NCI-H446 (cell line): ENCODE measurements around the gene WDR27.
"Not testable (repeated sequence)": the region's sequence is repeated elsewhere in the genome, so short reads cannot be mapped to it uniquely, and the experiment has no call there.

ENCODE experiments used
- DNase-seq, 2 experiments: peaks; one replicate each; lab custom pipeline; 2025; lab: John Stamatoyannopoulos, UW

Gene WDR27

GRCh38 chr6:169434554-169434953 is 267.3 kb downstream of the WDR27 start:
- DNase-seq: not testable (repeated sequence)

DNA sequence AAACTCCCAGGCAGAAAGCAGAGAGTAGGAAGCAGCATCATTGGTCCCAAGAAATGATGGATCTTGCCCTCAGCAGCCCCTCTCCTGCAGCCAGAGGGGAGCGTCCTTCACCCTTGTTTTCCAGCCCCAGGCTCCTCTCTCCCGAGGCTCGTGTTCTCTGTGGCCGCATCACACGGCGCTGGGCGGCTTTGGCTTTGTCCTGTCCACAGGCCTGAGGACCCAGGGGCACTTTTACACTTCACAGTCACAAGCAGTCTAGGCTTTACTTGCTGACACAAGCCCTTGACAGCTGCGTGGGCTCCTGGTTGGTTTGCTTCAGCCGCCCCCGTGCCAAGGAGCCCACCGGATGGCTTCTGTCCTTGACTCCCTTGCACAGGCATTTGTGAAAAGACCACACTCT is 272.8 kb downstream of the WDR27 start:
- no peak for DNase-seq

DNA sequence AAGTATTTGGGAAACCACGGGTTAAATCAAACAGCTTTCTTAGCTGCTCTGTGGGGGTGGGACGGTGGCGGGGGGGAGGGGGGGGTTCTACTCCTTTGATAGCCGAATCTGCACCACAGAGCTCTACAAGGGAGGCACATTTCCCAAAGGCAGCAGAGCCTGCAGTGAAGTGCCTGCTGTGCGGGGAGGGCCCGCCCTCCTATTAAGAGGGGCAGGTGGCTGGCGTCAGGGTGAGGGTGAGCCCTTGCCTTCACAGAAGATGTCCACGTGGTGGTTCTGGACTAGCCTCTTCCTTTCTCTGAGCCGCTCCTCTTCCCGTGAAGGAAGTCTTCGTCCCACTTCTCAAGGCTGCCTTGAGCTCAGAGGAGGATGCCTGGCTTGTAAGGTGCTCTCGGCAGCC is 273.3 kb downstream of the WDR27 start:
- no peak for DNase-seq

DNA sequence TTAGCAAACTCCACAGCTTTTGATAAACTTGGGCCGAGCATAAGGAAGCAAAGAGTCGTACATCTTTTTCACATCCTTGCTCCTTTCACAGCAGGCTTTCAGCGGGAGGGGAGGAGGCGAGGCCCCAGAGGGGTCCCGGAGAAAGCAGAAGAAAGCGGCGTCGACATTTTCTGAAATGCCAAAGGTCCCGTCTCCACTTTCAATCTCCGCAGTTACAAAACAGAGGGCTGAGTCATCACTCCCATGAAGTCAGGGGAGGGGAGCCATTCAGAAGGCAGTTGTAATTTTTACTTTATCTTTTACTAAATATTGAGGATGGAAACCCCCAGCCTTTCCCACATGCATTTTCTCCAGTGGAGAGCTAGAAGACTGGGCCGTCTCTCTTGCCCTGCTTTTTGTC is 274.0 kb downstream of the WDR27 start:
- DNase-seq: no peak

GRCh38 chr6:169426611-169427010 is 275.2 kb downstream of the WDR27 start:
- DNase-seq: no peak

GRCh38 chr6:169425628-169426370 is 276.0 kb downstream of the WDR27 start:
- no peak for DNase-seq

DNA sequence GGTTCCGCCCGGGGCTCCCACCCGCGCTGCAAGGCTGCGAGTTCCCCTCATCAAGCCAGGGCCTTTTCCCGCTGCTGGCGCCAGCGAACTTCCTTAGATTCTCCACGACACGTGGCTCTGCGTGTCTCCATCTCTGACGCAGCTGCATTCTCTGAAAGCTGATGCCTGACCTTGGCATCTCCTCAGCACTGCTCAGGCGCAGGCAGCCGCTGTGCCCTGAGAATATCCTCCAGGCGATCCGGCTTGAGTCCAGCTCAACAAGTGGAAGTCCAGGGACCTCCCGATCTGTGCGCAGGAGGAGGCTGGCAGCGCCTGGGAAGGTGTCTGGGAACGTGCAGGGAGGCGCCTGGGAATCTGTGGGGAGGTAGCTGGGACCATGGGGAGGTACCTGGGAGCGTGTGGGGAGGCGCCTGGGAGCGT is 277.0 kb downstream of the WDR27 start:
- DNase-seq: no peak

DNA sequence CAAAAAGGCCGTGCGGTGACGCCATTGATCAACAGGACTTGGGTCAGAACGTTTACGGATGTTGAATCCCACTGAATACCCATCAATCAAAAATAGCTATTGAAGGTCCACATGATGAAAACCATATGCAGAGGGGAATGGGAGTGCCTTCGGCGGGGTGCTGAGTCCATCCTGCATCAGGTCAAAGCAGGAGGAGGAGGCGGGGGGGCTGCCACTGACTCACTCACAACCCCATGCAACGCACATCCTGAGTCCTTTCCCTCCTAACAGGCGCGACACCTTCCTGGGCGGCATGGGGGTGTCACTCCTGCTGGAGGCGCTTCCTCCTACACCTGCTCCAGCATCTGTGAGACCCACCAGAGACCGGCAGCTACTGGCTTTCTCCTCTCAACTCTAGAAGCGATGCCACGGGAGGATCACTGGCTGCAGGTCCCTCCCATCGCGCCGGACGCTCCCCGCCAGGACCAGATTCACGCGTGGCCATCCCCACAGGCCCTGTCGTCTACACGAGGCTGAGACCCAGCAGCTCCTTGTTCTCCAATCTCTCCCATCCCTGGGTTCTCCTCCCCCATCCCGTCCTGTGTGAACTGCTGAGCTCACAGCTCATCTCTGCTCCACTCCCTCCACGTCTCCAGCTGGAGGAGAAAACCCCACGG is 277.6 kb downstream of the WDR27 start:
- no peak for DNase-seq

DNA sequence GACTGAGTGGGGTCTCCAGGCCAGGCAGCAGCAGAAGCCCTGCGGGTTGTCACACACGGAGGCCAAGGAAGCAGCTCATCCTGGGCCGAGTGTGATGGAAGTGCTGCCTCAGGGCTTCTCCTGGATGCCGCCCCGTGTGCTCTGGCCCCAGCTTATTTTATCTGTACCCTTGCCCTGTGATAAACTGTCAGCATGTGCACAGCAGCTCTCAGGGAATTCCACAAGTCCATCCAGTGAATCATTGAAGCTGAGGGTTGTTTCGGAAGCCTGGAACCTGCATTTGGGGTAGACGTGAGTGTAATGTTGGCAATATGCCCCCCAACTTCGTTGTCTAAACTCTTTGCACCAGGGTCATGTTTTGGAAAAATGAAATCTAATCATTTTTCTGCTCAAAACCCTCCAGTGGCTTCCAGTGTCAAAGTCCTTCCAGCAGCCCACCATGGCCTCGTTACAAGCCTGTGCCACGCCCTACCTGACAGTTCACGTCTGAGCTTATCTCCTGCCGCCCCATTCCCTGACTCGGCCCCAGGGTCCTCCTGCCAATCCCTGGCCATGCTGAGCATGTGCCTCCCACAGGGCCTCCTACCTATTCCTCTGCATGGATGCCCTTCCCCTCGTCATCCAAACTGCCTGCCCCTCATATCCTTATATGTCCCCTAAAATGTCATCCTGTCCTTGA is 280.1 kb downstream of the WDR27 start:
- no peak for DNase-seq

DNA sequence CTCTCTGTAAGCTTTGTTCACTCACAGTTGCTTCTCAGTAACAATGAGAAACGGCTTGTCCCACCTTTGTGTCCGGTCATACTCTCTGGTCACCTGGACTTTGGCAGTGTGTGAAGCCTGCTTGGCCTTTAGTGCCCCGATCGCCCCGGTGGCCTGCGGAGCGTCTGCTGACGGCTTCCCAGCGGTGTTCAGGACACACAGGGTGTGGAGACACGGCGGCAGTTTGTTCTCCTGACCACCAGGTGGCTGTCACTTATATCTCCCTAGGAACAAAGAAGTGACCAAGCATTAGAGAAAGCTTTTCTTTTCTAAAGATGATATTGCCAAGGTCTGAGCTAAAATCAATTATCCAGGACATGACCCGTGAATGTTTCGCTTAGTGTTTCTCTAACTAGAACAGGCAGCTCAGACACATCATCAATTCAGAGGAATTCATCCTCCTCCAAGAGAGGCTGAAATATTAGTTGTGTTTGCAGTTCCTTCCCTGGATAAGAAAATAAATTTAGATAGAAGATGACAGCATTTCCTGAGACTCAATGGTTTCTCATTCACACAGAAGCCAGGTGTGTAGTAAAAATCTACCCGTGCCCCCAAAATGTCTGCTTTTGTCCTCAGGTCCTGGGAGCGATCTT is 280.8 kb downstream of the WDR27 start:
- no peak for DNase-seq

DNA sequence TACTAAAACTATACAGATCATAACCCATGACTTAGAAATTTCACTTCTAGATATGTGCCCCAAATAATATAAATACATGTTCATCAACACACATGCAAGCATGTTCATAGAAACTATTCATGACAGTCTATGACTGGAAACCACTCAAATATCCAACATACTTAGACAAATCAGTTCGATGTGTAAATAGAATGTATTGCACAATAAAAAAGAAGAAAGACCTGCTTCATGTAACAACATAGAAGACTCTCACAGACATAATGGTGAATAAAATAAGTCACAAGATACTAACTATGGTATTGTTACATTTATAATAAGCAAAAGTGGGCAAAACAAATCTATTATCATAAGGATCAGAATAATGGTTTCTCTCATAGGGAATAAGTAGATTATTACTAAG is 284.7 kb downstream of the WDR27 start:
- DNase-seq: no peak

GRCh38 chr6:169416249-169416648 is 285.6 kb downstream of the WDR27 start:
- no peak for DNase-seq

- DNase-seq: no peak
These were observed 286.6 kb downstream of the WDR27 start for GRCh38 chr6:169415179-169415578.

DNA sequence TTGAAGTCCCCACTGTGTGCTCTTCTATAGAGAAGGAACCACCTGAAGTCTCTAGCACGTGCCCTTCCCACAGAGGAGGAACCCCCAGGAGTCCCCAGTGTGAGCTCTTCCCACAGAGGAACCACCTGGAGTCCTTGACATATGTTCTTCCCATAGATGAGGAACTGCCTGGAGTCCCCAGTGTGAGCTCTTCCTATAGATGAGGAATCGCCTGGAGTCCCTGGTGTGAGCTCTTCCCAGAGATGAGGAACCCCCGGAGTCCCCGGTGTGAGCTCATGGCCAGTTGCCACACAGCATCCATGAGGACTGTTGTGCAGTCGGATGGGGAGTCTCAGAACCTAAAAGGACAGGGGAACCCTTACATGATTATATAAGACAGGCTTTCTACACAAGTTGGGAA is 290.1 kb downstream of the WDR27 start:
- no peak for DNase-seq

DNA sequence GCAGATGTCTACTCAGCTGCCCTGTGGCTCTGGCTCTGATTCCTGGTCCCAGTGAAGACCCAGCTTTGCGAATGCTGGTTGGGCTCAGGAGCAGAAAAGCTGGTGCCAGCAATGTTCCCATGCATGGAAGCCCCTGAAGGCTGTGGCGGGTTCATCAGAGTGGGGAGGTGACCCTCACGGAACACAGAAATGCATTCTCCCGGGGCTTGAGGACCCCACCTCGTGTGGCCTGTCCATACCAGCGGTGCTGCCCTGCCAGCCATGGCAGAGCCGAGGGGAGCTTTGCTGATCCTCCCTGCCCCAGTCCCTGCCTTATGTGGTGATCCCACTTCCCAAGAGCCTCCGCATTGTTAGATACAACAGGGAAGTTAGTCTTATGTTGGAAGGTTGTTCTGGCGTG is 290.5 kb downstream of the WDR27 start:
- DNase-seq: no peak

GRCh38 chr6:169409742-169410312 is 292.0 kb downstream of the WDR27 start:
- DNase-seq: no peak

- no peak for DNase-seq
These were observed 294.5 kb downstream of the WDR27 start for GRCh38 chr6:169407325-169407724.
